ENCODE data around the gene PLGRKT.

GRCh38 chr9:5485378-5486085 lies 47.8 kb upstream of the PLGRKT start:
- TF ChIP-seq, protein P1, sequence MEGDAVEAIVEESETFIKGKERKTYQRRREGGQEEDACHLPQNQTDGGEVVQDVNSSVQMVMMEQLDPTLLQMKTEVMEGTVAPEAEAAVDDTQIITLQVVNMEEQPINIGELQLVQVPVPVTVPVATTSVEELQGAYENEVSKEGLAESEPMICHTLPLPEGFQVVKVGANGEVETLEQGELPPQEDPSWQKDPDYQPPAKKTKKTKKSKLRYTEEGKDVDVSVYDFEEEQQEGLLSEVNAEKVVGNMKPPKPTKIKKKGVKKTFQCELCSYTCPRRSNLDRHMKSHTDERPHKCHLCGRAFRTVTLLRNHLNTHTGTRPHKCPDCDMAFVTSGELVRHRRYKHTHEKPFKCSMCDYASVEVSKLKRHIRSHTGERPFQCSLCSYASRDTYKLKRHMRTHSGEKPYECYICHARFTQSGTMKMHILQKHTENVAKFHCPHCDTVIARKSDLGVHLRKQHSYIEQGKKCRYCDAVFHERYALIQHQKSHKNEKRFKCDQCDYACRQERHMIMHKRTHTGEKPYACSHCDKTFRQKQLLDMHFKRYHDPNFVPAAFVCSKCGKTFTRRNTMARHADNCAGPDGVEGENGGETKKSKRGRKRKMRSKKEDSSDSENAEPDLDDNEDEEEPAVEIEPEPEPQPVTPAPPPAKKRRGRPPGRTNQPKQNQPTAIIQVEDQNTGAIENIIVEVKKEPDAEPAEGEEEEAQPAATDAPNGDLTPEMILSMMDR (conservative IDR thresholded peaks at IDR 0.05 in 1 of 2, IDR thresholded peaks at IDR 0.05 in 1 of 2; ENCODE audit: extremely low read depth in 1 of 2, insufficient read depth in 1 of 2, low read depth in 1 of 2, low read length in 2 of 2) = no peak
- TF ChIP-seq EZH2 (IDR thresholded peaks at IDR 0.05; ENCODE audit: borderline replicate concordance, low read length) = no peak
